HCEC 1CT (cell line): Measurements from ENCODE around the gene COX5B.
A peak's percentile ranks its signal among the peaks of the same experiment; 100 is the strongest.
"Not testable (repeated sequence)": the region's sequence is repeated elsewhere in the genome, so short reads cannot be mapped to it uniquely, and the experiment has no call there.

Source experiments
- DNase-seq: peaks from one replicate; pipeline ENCODE4 v3.0.0-alpha.2; 2017

COX5B gene

DNA sequence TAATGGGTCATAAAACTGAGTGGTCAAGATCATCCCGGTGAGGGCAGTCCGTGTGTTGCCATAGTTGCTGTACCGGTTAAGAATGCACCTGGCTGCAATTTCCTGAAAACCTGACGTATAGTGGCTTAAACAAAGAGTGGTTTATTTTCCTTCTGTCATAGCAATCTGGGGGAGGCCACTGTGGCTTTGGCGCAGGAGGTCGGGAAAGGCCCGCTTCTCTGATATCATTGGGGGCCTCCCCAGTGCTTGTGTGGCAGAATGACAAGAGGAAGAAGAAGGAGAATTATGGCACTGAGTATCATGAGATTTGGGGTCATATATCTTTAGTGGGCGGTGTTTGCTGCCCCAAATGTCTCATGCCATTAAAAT, 28.0 kb downstream of the COX5B start:
- DNase-seq = no peak

DNA sequence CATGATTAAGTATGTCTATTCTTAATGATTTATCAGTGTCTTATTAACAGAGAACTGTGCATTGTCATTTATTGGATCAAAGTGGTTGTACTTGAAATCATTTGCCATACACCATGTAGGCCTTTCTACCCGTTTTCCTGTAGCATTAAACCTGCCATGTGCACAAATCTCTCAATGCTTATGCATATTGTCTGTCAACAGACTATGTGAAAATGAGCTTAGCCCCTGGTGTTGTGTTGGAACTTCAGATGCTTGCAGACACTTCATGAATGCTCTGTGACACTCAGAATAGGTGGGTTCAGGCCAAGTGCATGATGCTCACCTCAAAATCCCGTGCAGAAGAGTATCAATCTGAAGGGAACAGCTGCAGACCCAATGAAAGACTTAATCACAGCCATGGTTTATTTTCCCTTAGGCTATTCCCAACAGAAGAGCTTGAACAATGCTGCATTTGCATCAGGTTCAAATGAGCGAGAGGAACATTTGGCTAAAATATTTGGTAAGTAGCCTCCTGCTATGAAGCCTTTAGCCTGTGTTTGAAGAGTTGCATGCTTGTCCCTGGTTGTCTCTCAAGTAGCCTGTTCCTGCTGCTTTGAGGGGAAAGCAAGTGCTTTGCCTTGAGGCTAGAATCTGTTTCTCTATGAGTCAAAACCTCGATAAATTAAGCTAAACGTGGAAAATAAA, 29.7 kb downstream of the COX5B start:
- no peak for DNase-seq

DNA sequence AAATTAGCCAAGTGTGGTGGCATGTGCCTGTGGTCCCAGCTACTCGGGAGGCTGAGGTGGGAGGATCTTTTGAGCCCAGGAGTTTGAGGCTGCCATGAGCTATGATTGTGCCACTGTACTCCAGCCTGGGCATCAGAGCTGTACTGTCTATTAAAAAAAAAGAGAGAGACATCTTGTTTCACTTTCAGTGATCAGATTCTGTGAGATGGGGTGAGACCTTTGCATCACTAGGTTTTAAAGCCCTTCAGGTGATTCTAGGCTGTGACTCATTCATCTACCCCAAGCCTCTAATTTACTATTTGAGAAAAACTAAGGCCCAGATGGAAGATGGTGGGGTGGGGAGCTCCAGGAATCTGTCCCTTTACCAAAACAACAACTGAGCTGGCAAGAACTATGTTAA, 30.8 kb downstream of the COX5B start:
- no peak for DNase-seq

DNA sequence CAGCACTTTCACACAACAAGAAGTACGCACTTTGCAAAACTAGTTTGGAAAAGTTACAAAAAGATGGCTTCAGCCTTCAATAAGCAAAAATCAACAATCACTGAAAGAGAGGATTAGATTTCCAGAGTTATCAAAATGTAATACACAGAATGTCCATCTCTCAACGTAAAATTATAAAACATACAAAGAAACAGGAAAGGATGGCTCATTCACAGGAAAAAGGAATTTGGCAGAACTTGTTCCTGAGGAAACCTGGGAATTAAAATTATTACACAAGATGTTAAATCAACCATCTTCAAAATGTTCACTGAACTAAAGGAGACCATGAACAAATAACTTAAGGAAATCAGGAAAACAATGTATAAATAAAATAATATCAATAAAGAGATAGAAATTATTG, 31.6 kb downstream of the COX5B start:
- DNase-seq = no peak

DNA sequence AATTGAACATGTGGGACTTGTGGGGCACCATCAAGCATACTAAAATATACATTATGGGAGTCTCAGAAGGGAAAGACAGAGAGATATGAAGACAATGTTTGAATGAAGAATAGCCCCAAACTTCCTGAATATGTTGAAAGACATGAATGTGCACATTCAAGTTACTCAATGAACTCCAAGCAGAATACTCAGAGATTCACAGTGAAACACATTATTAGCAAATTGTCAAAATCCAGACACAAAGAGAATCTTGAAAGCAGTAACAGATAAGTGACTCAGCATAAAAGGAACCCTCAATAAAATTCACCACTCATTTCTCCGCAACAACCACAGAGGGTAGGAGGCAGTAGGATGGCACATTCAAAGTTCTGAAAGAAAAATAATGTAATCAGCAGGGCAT, 32.4 kb downstream of the COX5B start:
- DNase-seq = no peak

DNA sequence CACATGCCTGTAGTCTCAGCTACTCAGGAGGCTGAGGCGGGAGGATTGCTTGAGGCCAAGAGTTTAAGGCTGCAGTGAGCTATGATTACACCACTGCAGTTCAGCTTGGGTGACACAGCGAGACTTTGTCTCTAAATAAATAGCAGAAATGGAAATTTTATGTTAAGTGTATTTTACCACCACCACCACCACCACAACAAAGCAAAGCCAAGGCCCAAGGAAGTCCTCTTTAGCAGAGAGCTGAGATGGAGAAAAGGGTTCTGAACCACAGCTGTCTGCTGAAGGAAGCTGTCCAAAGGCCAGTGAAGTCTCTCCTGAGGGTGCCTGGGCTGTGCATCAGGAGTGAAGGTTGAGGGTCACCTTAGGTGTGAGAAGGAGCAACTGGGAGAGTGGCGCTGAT, 41.4 kb downstream of the COX5B start:
- not testable (repeated sequence) for DNase-seq

DNA sequence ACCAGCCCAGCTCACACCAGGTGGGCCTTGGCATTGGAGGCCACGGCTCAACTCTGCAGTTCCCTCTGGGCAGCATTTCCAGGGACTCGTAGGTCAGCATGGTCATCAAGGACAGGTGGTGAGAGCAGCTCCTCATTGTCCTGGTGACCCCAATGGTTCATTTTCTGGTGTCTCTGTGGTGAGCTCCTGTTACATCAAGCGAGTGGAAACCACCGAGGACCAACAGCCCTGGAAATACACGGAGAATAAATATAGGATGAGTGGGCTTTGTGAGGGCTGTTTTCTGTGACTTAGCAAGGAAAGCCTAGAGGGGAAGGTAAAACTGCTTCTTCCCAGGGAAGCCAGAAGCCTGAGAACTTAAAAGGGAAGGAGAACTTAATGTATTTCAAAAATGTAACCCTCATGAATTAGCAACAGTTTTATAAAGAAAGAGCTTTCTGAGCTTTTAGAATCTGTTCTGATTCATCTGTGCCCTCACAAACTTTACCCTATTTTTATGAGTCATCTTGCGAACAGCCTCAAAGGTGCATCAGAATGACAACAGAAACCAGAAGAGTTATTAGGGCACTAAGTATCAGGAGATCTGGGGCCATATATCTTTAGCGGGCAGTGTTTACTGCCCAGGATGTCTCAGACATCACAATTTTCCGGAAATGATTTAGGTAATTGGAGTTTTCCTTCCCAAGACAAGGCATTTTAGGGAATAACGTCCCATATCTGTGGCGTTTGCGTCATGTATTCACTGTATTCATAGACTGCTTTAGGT, 42.4 kb downstream of the COX5B start:
- DNase-seq = no peak

DNA sequence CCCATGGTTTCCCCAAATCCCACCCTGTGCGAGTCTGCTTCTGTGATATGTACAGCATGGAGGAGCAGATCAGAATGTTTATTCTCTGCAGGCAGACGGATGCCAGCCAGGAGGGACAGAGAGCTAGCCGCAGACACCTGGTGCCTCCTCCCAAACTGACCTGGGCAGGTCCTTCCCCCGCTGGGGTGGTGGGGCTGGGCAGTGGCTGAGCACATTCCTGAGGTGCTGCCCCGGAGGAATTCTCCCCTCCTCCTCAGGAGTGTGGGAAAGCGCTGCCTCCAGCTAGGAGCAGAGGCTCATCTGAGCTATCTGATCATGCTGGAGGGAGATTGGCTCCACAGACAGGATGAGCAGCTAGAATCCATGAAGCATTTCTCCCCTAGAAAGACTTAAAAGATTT, 45.3 kb downstream of the COX5B start:
- no peak for DNase-seq

DNA sequence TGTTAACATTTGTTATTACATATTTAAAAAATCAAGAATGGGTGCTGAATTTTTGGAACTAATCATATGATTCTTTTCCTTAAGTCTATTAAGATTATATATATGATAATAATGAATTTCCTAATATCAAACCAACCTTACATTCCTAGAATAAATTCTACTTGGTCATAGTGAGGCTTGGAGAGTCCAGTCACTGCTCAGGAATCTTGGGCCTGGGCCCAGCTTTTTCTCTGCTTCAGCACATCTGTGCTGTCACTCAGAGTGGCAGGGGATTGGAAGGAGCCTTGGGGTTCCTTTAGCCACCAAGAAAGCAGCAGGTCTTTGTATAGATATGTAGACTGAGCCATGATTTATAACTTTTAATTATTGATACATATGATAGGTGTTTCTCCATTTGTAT, 47.6 kb downstream of the COX5B start:
- peak; percentile 12 for DNase-seq

DNA sequence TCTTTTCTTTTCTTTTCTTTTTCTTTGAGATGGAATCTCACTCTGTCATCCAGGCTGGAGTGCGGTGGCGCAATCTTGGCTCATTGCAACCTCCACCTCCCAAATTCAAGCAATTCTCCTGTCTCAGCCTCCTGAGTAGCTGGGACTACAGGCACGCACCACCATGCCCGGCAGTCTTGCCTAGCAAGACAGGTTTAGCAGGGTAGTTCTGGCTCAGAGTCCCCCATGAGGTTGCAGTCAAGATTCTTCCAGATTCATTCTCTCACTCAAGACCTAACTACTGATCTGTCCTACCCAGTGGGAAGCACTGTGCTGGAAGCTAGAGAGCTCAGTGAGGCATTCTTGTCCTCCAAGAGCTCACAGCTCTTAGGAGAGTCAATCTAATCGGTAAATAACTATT, 49.9 kb downstream of the COX5B start:
- DNase-seq = no peak

DNA sequence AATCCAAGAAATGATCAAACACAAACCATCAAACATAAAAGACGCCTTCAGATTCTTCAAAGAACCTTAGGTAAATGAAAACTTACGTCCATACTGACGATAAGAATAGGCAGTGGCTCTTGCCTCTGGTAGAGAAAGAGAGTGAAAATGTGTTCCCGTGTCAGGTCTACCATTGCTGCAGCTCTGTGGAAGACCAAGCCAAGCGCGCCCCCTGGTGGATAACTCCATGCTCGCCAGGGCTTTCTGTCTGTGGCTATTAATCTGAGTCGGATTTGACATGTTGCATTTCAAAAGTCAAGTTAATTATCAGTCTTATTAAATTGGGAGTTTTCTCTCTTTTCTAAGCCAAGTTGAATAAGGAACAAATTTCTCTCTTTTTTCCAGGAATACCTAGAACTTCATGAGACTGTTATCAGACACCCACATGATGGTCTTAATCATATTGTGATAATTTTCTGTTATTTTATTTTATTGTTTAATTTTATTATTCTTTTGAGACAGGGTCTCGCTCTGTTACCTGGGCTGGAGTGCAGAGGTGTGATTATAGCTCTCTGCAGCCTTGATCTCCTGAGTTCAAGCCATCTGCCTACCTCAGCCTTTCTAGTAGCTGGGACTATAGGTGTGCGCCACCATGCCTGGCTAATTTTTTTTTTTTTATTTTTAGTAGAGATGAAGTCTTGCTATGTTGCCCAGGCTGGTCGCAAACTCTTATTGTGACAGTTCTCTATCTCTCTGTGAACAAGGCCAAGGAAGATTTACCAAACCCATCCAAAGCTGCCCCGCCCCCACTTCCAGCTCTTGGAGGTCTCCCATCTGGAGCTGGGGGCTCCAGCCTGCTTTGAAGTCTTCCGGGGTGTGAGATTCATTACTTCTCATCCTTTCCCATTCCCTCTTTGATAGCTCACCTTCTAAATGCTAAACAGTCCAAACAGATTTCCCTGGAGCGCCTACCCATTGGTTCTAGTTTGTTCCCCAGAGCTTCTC, 51.7 kb downstream of the COX5B start:
- peak; percentile 74 for DNase-seq
